SKM-1 treated with dmso at 0.1 percent for 144 hours (cell line): ENCODE results near the gene C1S.
A peak's percentile ranks its signal among the peaks of the same experiment; 100 is the strongest.
"Not testable (repeated sequence)": the region's sequence is repeated elsewhere in the genome, so short reads cannot be mapped to it uniquely, and the experiment has no call there.

Source experiments
- DNase-seq: peaks from one replicate; lab custom pipeline; 2025; ENCODE audit not compliant: unreplicated experiment; lab: John Stamatoyannopoulos, UW

The C1S gene

GRCh38 chr12:7060353-7060954, at the start of gene C1S:
C1S (plus strand) TSS chr12:7060718; CDS start chr12:7061913, 1,195 bp downstream.
- DNase-seq = no peak

GRCh38 chr12:7011398-7011797, 49.1 kb upstream of the C1S start:
- not testable (repeated sequence) for DNase-seq

GRCh38 chr12:7012024-7012607, 48.4 kb upstream of the C1S start:
- DNase-seq = no peak

GRCh38 chr12:7013101-7013500, 47.4 kb upstream of the C1S start:
- no peak for DNase-seq

GRCh38 chr12:7015555-7016370, 44.8 kb upstream of the C1S start:
- DNase-seq = no peak

GRCh38 chr12:7016958-7017571, 43.5 kb upstream of the C1S start:
- DNase-seq = no peak

- DNase-seq = no peak
Measured at GRCh38 chr12:7017870-7018349, 42.6 kb upstream of the C1S start.

GRCh38 chr12:7018350-7019042, 42.0 kb upstream of the C1S start, which contains the start of gene LPCAT3:
LPCAT3 (minus strand) TSS chr12:7018476; CDS start chr12:7018424, 52 bp downstream.
- peak; percentile 59 for DNase-seq

GRCh38 chr12:7019043-7019569, 41.4 kb upstream of the C1S start:
- DNase-seq = no peak

- DNase-seq = no peak
Measured at GRCh38 chr12:7021956-7022355, 38.6 kb upstream of the C1S start.

GRCh38 chr12:7023114-7023513, 37.4 kb upstream of the C1S start:
- no peak for DNase-seq

GRCh38 chr12:7026854-7027253, 33.7 kb upstream of the C1S start:
- DNase-seq = no peak

GRCh38 chr12:7031306-7031705, 29.2 kb upstream of the C1S start:
- no peak for DNase-seq

- DNase-seq = no peak
Measured at GRCh38 chr12:7032990-7033389, 27.5 kb upstream of the C1S start.

GRCh38 chr12:7034464-7034863, 26.1 kb upstream of the C1S start:
- no peak for DNase-seq

GRCh38 chr12:7035463-7035862, 25.1 kb upstream of the C1S start:
- no peak for DNase-seq

- not testable (repeated sequence) for DNase-seq
Measured at GRCh38 chr12:7037411-7037810, 23.1 kb upstream of the C1S start.

GRCh38 chr12:7038591-7038990, 21.9 kb upstream of the C1S start:
- no peak for DNase-seq

- DNase-seq = no peak
Measured at GRCh38 chr12:7039403-7039802, 21.1 kb upstream of the C1S start.

GRCh38 chr12:7042842-7043241, 17.7 kb upstream of the C1S start:
- peak; percentile 17 for DNase-seq

GRCh38 chr12:7045913-7046312, 14.6 kb upstream of the C1S start:
- no peak for DNase-seq
